ENCODE measurements around the gene PPFIA3. TPM values are rescaled to one million over a fixed set of nuclear protein-coding genes. Genes with fewer than 3 reads are reported as not detected.
A peak's percentile ranks its signal among the peaks of the same experiment; 100 is the strongest.

The PPFIA3 gene
- total RNA-seq, 1 experiment from 2014 or later, result 19.1 TPM

GRCh38 chr19:49086296-49086695 lies 33.0 kb upstream of the PPFIA3 start:
- Histone ChIP-seq H3K18ac (ENCODE audit: insufficient read length, low read depth, low read length) (no peak overlapping the region), H3T11ph (ENCODE audit: low read length) (no peak overlapping the region), H3K23ac (ENCODE audit: insufficient read length, low read depth, low read length) (no peak overlapping the region), H3K79me2 (ENCODE audit: insufficient read depth, low read length) (peaks cover 30% of the 10 kb centered on the region), H3K4me1 (ENCODE audit: insufficient read depth, low read length) (peaks cover 2% of the 10 kb centered on the region; the same call in 1 of the 2 replicates), H3K56ac (ENCODE audit: insufficient read length, low read depth, low read length) (no peak overlapping the region), H3K27me3 (ENCODE audit: insufficient read depth, low read length) (no peaks in the 10 kb centered on the region), H2BK15ac (ENCODE audit: low read depth, low read length) (no peak overlapping the region), H4K5ac (ENCODE audit: insufficient read length, low read depth, low read length) (no peak overlapping the region), H4K20me1 (ENCODE audit: control insufficient read depth, insufficient read depth, insufficient read length) (no peaks in the 10 kb centered on the region), H4K8ac (replicated peaks; ENCODE audit: insufficient read length, low read depth, low read length) (no peak overlapping the region), H3K4ac (ENCODE audit: low read depth, low read length) (no peak overlapping the region), H2BK20ac (ENCODE audit: low read depth, low read length, poor library complexity, severe bottlenecking) (no peak overlapping the region), H3K14ac (ENCODE audit: insufficient read depth, low read length) (no peak overlapping the region), H3K23me2 (ENCODE audit: insufficient read length, low read depth, low read length, poor library complexity, severe bottlenecking) (peaks cover 7% of the 10 kb centered on the region), H3K9me3 (ENCODE audit: control insufficient read depth, low read depth, low read length) (no peaks in the 10 kb centered on the region), H2AK5ac (ENCODE audit: insufficient read length, low read length) (no peak overlapping the region), H3K9ac (ENCODE audit: extremely low read depth, insufficient read length, low read length) (peak overlapping the region; percentile 89), H3K79me1 (ENCODE audit: insufficient read depth, low read depth, low read length, poor library complexity, severe bottlenecking) (peaks cover 6% of the 10 kb centered on the region), H2BK120ac (ENCODE audit: low read depth, low read length, poor library complexity, severe bottlenecking) (no peak overlapping the region), H2BK5ac (ENCODE audit: insufficient read length, low read length) (no peak overlapping the region), H3K27ac (ENCODE audit: insufficient read length, low read depth, low read length) (no peak overlapping the region), H2AFZ (ENCODE audit: low read length) (no peak overlapping the region), H2BK12ac (ENCODE audit: insufficient read length, low read depth, low read length) (no peak overlapping the region), H3K4me2 (ENCODE audit: insufficient read depth, insufficient read length, low read length) (peak overlapping the region; percentile 90), H4K91ac (ENCODE audit: insufficient read length, low read depth, low read length) (no peak overlapping the region)
- Mint-ChIP-seq H3K9me3 (peaks cover 3% of the 10 kb centered on the region in 2 experiments; a peak in 3 of 5 replicates), H3K4me3 (peak overlapping the region; percentile 95 to 98), H3K4me1 (peaks cover 12 to 20% of the 10 kb centered on the region in 2 experiments), H3K27me3 (ENCODE audit: low read depth) (peaks cover 11% of the 10 kb centered on the region), H3K36me3 (ENCODE audit: insufficient read depth in 1 of 3, low read depth in 3 of 3) (peaks cover 37 to 49% (median 46%) of the 10 kb centered on the region in 3 experiments), H3K27ac (peak overlapping the region; percentile 87 to 99 (median 98); a peak in 5 of 7 replicates)
- TF ChIP-seq CTCF (conservative IDR thresholded peaks at IDR 0.05), result no peak
- DNase-seq, result no peak
- no CpG with 5 or more reads among the region's 11 CpGs for WGBS (ENCODE audit: extremely low coverage, insufficient read length, low lambda C conversion rate)
